PC-3 (cell line): ENCODE measurements around the gene DCHS2. TPM values are rescaled to one million over a fixed set of nuclear protein-coding genes. Genes with fewer than 3 reads are reported as not detected.

Source experiments
- ATAC-seq: fragments of 200-7000 bp; cut with Tn5 transposase; 2 replicates; pipeline ENCODE4 v1.9.1; 2020; ENCODE audit warnings: mild to moderate bottlenecking, moderate library complexity
- BruUV-seq: library from RNA; stranded (reverse); fragments of 400-500 nt; replicated peaks from 2 replicates; lab custom pipeline; 2021; lab: Mats Ljungman, UMichigan
- CTCF ChIA-PET: fragments of 300-600 bp; sonication (Branson Sonifier 250); formaldehyde crosslinking; loops from one replicate; lab custom pipeline; 2022; ENCODE audit warnings: antibody characterized with exemption; lab: Charles Lee
- POLR2A ChIA-PET: fragments of 300-600 bp; sonication (Branson Sonifier 250); formaldehyde crosslinking; loops from one replicate; lab custom pipeline; 2022; ENCODE audit warnings: antibody characterized with exemption; ENCODE audit not compliant: unreplicated experiment; lab: Charles Lee
- DNase-seq: peaks from one replicate; pipeline ENCODE4 v3.0.0-alpha.2; 2015
- H2AFZ ChIP-seq: fragments of 300-600 bp; sonication (generic); 2 replicates; pipeline ENCODE4 v1.6.0; 2016; ENCODE audit warnings: antibody characterized with exemption, low read length
- H3F3A ChIP-seq: fragments of 300-600 bp; sonication (generic); one replicate; pipeline ENCODE4 v1.6.0; 2017; ENCODE audit warnings: antibody characterized with exemption, low read length, control low read depth, mild to moderate bottlenecking; ENCODE audit not compliant: unreplicated experiment
- H3K27ac ChIP-seq: fragments of 300-600 bp; sonication (generic); 2 replicates; pipeline ENCODE4 v1.5.1; 2016; ENCODE audit warnings: mild to moderate bottlenecking, low read length
- H3K27me3 ChIP-seq: fragments of 300-600 bp; sonication (generic); 2 replicates; pipeline ENCODE4 v1.6.1; 2016; ENCODE audit warnings: low read length, mixed read lengths
- H3K36me3 ChIP-seq: fragments of 300-600 bp; sonication (generic); 2 replicates; pipeline ENCODE4 v1.6.1; 2016; ENCODE audit warnings: low read depth, mixed run types, low read length, mixed read lengths
- H3K4me1 ChIP-seq: fragments of 300-600 bp; sonication (generic); 2 replicates; pipeline ENCODE4 v1.5.1; 2016; ENCODE audit warnings: low read length; ENCODE audit not compliant: insufficient read depth
- H3K4me2 ChIP-seq: fragments of 300-600 bp; sonication (generic); 2 replicates; pipeline ENCODE4 v1.6.0; 2016; ENCODE audit warnings: low read length
- H3K4me3 ChIP-seq: fragments of 300-600 bp; sonication (generic); 2 replicates; pipeline ENCODE4 v1.5.1; 2016; ENCODE audit warnings: mild to moderate bottlenecking, low read length, mixed read lengths
- H3K79me2 ChIP-seq: fragments of 300-600 bp; sonication (generic); 2 replicates; pipeline ENCODE4 v1.6.1; 2017; ENCODE audit warnings: low read length, mixed read lengths
- H3K9ac ChIP-seq: fragments of 300-600 bp; sonication (generic); 2 replicates; pipeline ENCODE4 v1.6.0; 2016; ENCODE audit warnings: mild to moderate bottlenecking, low read length
- H3K9me2 ChIP-seq: fragments of 300-600 bp; sonication (generic); replicated peaks from 2 replicates; pipeline ENCODE4 v1.6.1; 2016; ENCODE audit warnings: mixed run types, low read length, mixed read lengths
- H3K9me3 ChIP-seq: fragments of 300-600 bp; sonication (generic); 2 replicates; pipeline ENCODE4 v1.6.1; 2016; ENCODE audit warnings: low read length, mixed read lengths
- H4K20me1 ChIP-seq: fragments of 300-600 bp; sonication (generic); 2 replicates; pipeline ENCODE4 v1.6.1; 2016; ENCODE audit warnings: low read length, mixed read lengths
- CTCF ChIP-seq: fragments of 300-600 bp; sonication (generic); conservative IDR thresholded peaks from 2 replicates; pipeline ENCODE4 v1.5.1; 2017; ENCODE audit warnings: antibody characterized with exemption, low read depth, mild to moderate bottlenecking, low read length
- EZH2 ChIP-seq: fragments of 300-600 bp; sonication (generic); IDR thresholded peaks from one replicate; pipeline ENCODE4 v1.6.1; 2017; ENCODE audit warnings: antibody characterized with exemption, mild to moderate bottlenecking, low read length; ENCODE audit not compliant: unreplicated experiment
- EZH2phosphoT487 ChIP-seq: fragments of 300-600 bp; sonication (generic); IDR thresholded peaks from 2 replicates; pipeline ENCODE4 v1.6.1; 2018; ENCODE audit warnings: mild to moderate bottlenecking, antibody characterized with exemption, low read length, borderline replicate concordance
- intact Hi-C: fragments of 100-400 bp; cut with micrococcal nuclease; formaldehyde crosslinking; loops from 2 replicates; pipeline ENCODE4 v1.9.0; 2023
- total RNA-seq: library from RNA; depleted of rRNA; stranded (reverse); fragments of >200 nt; gene quantifications from 2 replicates; pipeline ENCODE4 v1.2.3, GENCODE V29; 2014

DCHS2 gene
- total RNA-seq, 1 experiment from 2014 or later: 0.22 TPM

DNA sequence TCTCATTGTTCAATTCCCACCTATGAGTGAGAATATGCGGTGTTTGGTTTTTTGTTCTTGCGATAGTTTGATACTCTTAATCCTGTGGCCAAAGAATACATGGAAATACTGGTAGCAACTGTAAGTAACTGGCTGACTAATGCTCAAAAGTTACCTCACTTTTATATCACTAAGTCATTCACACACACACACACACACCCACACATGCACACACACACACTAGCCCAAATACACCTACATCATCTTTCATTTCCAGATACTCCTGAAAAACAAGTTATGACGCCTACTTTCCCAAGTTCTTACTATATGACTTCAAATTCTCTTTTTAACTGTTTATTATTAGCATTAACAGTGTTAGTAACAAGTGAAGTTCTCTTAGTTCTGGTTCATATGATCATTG lies 101.3 kb downstream of the DCHS2 start:
- no peak overlapping the region for H3K27ac ChIP-seq
- ATAC-seq (no peak), DNase-seq (no peak)
- no peaks in the 10 kb centered on the region for H3K36me3 ChIP-seq
- no peaks in the 10 kb centered on the region for H3F3A ChIP-seq
- CTCF ChIA-PET: no interaction called here
- H3K9me2 ChIP-seq: no peaks in the 10 kb centered on the region
- H2AFZ ChIP-seq: no peak overlapping the region
- POLR2A ChIA-PET: no interaction called here
- no peaks in the 10 kb centered on the region for H3K4me1 ChIP-seq
- 0 out of 2 replicates have a peak, but pooled peaks cover 13% of the 10 kb centered on the region for H3K27me3 ChIP-seq
- no TSS peak for BruUV-seq
- H4K20me1 ChIP-seq: no peaks in the 10 kb centered on the region
- TF ChIP-seq EZH2: no peak
- no peak for TF ChIP-seq CTCF
- TF ChIP-seq EZH2phosphoT487: no peak
- no peak overlapping the region for H3K9ac ChIP-seq
- H3K4me3 ChIP-seq: no peak overlapping the region
- no peaks in the 10 kb centered on the region for H3K79me2 ChIP-seq
- no peak overlapping the region for H3K4me2 ChIP-seq
- H3K9me3 ChIP-seq: no peaks in the 10 kb centered on the region
- intact Hi-C loops: no loop called here

DNA sequence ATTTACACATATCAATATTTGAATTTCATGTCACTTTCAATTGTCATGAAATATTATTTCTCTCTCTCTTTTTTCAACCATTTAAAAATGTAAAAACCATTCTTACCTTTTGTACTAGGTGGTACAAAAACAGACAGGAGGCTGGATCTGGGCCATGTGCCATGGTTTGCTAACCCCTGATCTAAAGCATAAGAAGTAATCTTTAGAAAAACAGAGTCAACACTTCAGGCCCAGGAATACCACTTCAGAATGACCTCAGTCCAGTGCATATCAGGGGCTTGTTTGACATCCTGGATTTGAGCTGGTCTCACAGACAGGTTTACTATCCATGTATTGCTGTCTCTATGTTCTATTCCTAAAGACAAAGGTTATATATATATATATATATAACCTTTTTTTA lies 102.5 kb downstream of the DCHS2 start:
- H3K4me2 ChIP-seq: no peak overlapping the region
- no peaks in the 10 kb centered on the region for H3F3A ChIP-seq
- no peak overlapping the region for H3K4me3 ChIP-seq
- no peaks in the 10 kb centered on the region for H3K4me1 ChIP-seq
- H3K36me3 ChIP-seq: no peaks in the 10 kb centered on the region
- no peaks in the 10 kb centered on the region for H3K79me2 ChIP-seq
- no peak overlapping the region for H2AFZ ChIP-seq
- no peak for DNase-seq
- H3K9me2 ChIP-seq: no peaks in the 10 kb centered on the region
- BruUV-seq: no TSS peak
- no peak overlapping the region for H3K9ac ChIP-seq
- TF ChIP-seq EZH2phosphoT487: no peak
- TF ChIP-seq EZH2: no peak
- TF ChIP-seq CTCF: no peak
- no peaks in the 10 kb centered on the region for H3K9me3 ChIP-seq
- CTCF ChIA-PET: no interaction called here
- POLR2A ChIA-PET: no interaction called here
- 0 out of 2 replicates have a peak, but pooled peaks cover 11% of the 10 kb centered on the region for H3K27me3 ChIP-seq
- no peaks in the 10 kb centered on the region for H4K20me1 ChIP-seq
- no peak overlapping the region for H3K27ac ChIP-seq
- no peak for ATAC-seq
- intact Hi-C loops: no loop called here

- ChIA-PET CTCF (no interaction called here), POLR2A (no interaction called here)
- no peak overlapping the region for H3K9ac ChIP-seq
- H3K9me2 ChIP-seq: no peaks in the 10 kb centered on the region
- no peak overlapping the region for H3K4me2 ChIP-seq
- intact Hi-C loops: no loop called here
- H3F3A ChIP-seq: no peaks in the 10 kb centered on the region
- H3K9me3 ChIP-seq: no peaks in the 10 kb centered on the region
- peaks cover 6% of the 10 kb centered on the region; the same call in 1 of the 2 replicates for H3K27me3 ChIP-seq
- DNase-seq (no peak), ATAC-seq (no peak)
- TF ChIP-seq EZH2 (no peak), EZH2phosphoT487 (no peak), CTCF (no peak)
- H3K4me1 ChIP-seq: no peaks in the 10 kb centered on the region
- no peaks in the 10 kb centered on the region for H4K20me1 ChIP-seq
- BruUV-seq: no TSS peak
- H3K4me3 ChIP-seq: no peak overlapping the region
- no peaks in the 10 kb centered on the region for H3K36me3 ChIP-seq
- H3K27ac ChIP-seq: no peak overlapping the region
- no peaks in the 10 kb centered on the region for H3K79me2 ChIP-seq
- no peak overlapping the region for H2AFZ ChIP-seq
These were observed 107.6 kb downstream of the DCHS2 start for GRCh38 chr4:154384012-154384411.
